GM19035 (cell line): ENCODE data around the gene ENO2.
"Not testable (repeated sequence)": the region's sequence is repeated elsewhere in the genome, so short reads cannot be mapped to it uniquely, and the experiment has no call there.

Experiments used
- ATAC-seq: cut with Tn5 transposase; IDR thresholded peaks from one replicate; pipeline ENCODE4 v1.9.1; 2021; ENCODE audit not compliant: unreplicated experiment

The ENO2 gene

DNA sequence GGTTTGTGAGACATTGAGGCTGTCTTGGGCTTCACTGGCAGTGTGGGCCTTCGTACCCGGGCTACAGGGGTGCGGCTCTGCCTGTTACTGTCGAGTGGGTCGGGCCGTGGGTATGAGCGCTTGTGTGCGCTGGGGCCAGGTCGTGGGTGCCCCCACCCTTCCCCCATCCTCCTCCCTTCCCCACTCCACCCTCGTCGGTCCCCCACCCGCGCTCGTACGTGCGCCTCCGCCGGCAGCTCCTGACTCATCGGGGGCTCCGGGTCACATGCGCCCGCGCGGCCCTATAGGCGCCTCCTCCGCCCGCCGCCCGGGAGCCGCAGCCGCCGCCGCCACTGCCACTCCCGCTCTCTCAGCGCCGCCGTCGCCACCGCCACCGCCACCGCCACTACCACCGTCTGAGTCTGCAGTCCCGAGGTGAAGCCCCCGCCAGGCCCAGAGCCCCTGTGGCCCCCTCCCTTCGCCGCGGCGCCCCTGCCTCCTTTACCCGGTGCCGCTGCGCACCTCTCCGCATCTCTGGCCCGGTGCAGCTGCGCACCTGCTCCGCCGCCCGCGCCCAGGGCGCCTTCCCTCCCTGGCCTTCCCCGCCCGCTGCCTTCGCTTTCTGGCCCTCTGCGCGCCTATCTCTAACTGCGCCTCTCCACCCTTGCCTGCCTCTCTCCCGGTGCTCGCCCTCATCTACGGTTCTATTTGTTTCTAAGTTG is at the start of gene ENO2:
Gene ENO2, plus strand, starts transcription at position 335 of the 701 bp plus-strand sequence. CDS start 1,253 bp downstream, outside the sequence.
- peak; percentile 73 for ATAC-seq

DNA sequence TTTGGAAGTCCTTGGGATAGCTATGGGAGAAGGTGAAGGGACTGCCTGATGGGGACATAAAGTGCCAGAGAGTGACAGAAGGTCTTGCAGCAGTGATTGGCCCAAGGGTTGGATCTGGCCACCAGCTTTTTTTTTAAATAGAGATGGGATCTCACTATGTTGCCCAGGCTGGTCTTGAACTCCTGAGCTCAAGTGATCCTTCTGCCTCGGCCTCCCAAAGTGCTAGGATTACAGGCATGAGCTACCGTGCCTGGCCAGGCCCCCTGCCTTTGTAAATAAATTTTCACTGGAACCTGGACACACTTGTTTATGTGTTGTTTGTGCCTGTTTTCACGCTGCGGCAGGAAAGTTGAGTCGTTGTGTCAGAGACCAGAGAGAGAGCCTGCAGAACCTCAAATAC is 49.1 kb upstream of the ENO2 start:
- ATAC-seq, result not testable (repeated sequence)

GRCh38 chr12:6866163-6866919 is 48.0 kb upstream of the ENO2 start:
- ATAC-seq, result no peak

DNA sequence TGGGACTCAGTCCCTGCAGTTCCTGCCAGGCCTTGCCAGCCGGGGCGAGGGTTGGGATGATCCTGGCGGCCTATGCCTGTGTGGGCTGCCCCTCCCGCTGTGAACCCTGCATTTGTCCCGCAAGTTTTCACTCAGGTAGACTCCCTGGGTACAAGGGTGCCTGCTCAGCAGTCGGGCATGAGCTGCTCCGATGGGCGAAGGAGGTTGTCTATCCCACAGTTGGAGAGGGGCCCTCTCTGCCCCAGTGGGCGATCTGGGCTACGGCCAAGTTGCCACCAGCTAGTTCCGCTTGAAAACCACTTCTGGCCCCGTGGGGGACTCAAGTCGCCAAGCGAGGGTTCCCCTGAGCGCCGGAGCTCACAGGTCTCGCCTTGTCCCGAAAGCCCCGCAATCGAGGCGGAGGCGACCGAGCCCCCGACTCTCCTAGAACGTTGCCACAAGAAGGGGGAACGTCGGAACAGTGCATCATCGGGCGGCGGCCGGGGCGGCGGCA is 47.4 kb upstream of the ENO2 start:
- ATAC-seq, result peak; percentile 7

DNA sequence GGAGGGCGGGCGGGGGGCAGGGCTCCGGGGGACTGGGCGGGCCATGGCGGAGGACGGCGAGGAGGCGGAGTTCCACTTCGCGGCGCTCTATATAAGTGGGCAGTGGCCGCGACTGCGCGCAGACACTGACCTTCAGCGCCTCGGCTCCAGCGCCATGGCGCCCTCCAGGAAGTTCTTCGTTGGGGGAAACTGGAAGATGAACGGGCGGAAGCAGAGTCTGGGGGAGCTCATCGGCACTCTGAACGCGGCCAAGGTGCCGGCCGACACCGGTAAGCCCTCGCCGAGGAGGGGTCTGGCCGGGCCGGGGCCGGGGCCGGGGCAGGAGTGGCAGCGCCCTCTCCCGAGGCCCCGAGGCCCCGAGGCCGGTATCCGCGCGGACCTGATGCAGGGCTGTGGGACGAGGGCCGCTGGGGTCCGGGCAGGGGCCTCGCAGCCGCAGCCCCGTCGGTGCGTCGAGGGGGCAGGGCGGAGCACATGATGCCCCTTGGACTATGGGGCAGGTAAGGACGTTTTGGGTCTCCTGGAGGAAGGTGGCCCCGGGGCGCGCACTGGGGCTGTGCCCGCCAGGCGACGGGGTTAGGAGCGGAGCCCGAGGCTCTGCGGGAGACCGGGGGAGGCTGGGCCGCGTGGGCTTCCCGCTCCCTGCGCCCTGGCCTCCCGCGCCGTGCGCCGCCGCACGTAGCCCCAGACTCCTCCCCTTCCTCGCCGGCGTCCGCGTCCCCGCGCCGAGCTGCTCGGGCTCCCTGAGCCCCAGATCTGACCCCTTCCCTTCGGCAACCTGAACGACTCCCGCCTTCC is 46.8 kb upstream of the ENO2 start, which contains the start of gene TPI1:
Gene TPI1, plus strand, starts transcription at position 119 of the 798 bp plus-strand sequence. Its CDS starts 36 bp downstream, at position 155.
- peak; percentile 56 for ATAC-seq

- no peak for ATAC-seq
These were observed 46.0 kb upstream of the ENO2 start for GRCh38 chr12:6868211-6869048.

DNA sequence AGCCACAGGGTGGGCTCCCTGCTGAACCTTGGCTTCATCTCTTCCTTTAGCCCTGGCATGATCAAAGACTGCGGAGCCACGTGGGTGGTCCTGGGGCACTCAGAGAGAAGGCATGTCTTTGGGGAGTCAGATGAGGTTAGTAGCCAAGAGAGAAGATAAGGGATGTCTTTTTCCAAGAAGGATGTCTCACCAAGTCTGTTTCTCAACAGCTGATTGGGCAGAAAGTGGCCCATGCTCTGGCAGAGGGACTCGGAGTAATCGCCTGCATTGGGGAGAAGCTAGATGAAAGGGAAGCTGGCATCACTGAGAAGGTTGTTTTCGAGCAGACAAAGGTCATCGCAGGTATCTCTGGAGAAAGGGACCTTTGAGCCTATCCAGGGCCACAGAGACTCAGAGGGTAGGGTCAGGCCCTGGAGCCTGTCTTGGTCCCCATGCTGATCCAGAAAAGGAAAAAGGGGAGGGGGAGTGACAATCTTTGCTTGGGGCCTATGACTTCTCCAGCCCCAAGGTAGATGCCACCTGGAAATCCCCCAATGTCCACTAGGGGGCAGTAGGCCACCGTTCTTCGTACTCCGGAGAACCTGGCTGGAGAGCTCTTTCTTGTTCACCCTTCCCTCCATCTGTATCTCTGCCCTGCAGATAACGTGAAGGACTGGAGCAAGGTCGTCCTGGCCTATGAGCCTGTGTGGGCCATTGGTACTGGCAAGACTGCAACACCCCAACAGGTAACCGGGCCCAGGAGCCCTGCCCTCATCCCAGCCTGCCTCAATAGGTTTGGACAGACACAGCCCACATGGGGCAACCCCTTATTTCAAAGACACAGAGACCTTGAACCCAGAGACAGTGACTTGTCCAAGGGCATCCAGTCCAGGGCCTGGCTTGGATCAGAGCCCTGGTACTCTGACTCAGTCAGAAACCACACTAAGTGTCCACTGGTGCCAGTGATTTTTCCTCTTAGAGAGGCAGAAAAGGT is 45.0 kb upstream of the ENO2 start:
- ATAC-seq, result no peak

- not testable (repeated sequence) for ATAC-seq
These were observed 44.1 kb upstream of the ENO2 start for GRCh38 chr12:6870304-6870703.

- no peak for ATAC-seq
These were observed 43.1 kb upstream of the ENO2 start for GRCh38 chr12:6871052-6871957.

GRCh38 chr12:6872073-6873048 is 42.0 kb upstream of the ENO2 start:
- peak; percentile 30 for ATAC-seq

- peak; percentile 68 for ATAC-seq
These were observed 41.0 kb upstream of the ENO2 start, which contains the start of gene SPSB2 for GRCh38 chr12:6873094-6874014. SPSB2 (minus strand) TSS chr12:6873303; CDS start chr12:6872901, 402 bp downstream.

DNA sequence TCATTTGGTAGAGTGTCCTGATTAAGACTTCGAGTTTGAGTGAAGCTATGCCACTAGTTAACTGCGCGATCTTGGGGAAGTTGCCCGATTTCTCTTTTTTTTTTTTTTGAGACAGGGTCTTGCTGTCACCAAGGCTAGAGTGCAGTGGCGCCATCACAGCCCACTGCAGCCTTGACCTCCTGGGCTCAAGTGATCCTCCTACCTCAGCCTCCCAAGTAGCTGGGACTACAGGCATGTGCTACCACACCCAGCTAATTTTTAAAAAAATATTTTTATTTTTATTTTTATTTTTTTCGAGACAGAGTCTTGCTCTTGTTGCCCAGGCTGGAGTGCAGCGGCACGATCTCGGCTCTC is 40.4 kb upstream of the ENO2 start:
- not testable (repeated sequence) for ATAC-seq

GRCh38 chr12:6879824-6880223 is 34.6 kb upstream of the ENO2 start:
- ATAC-seq, result not testable (repeated sequence)

GRCh38 chr12:6883252-6883651 is 31.1 kb upstream of the ENO2 start:
- no peak for ATAC-seq

DNA sequence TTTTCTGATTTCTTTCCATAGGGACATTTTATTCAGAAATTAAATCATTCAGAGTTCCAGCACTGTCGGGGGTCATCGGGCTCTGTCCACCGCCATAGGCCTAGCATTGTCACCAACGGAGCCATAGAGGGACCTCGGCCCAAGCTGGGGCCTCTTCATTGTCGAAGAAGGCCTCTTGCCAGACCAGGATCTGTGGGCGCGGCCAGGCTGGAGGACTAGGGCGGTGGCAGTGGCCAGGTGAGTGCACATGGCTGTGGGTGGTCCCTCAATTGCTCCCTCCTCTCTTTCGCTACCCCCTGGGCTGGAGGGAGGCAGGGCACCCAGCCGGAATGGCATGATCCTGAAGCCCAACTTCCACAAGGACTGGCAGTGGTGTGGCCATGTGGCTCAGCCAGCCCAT is 30.7 kb upstream of the ENO2 start:
- no peak for ATAC-seq

GRCh38 chr12:6884539-6884938 is 29.8 kb upstream of the ENO2 start:
- no peak for ATAC-seq
